ENCODE results near the gene GPR22.

GRCh38 chr7:107474104-107474521 lies 4.3 kb downstream of the GPR22 start:
- TF ChIP-seq CTCF (IDR thresholded peaks at IDR 0.05): no peak
- TF ChIP-seq ZFX (IDR thresholded peaks at IDR 0.05; ENCODE audit: borderline replicate concordance): no peak

All from 22Rv1 (cell line).